HG03045 (cell line): ENCODE data around the gene OTX1.
"Not testable (repeated sequence)": the region's sequence is repeated elsewhere in the genome, so short reads cannot be mapped to it uniquely, and the experiment has no call there.

ENCODE experiments used
- ATAC-seq: cut with Tn5 transposase; IDR thresholded peaks from one replicate; pipeline ENCODE4 v1.9.1; 2021; ENCODE audit warnings: mild to moderate bottlenecking, moderate library complexity; ENCODE audit not compliant: unreplicated experiment

Gene OTX1

DNA sequence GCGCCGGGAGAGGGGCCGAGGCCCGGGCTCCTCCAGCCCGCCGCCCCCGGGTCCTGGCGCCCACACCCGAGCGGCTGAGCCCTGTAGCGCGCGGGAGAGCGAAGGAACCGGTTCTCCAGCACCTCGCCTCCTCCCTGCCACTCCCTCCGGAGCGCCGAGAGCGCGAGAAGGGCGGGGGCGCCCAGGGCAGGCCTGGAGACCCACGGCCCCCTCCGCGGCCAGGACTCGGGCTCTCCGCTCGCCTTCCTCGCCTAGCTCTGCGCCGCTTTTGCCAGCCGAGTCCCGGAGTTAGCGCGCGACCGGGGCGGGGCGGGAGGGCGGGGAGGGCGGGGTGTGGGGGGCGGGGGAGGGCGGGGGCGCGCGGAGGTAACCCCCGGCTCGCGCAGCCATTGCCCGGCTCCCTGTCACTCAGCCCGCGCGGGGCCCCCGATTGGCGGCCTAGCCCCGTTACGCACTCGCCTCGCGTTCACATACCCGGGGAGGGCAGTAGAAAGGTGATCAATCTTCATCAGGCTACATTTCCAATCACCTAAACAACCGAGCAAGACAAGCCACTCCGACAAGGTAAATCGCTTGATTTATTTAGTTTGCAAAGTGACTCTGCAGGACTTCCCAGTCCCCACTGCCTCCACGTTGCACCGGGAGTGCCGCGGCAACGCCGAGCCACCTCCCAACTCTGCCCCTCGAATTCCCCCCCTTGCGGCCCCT lies at the start of gene OTX1:
OTX1 (plus strand) TSS at position 497 of the 708 bp plus-strand sequence. CDS start 2,161 bp downstream, outside the sequence.
- peak; percentile 86 for ATAC-seq

GRCh38 chr2:63001576-63001975 lies 49.1 kb upstream of the OTX1 start:
- ATAC-seq, result no peak

DNA sequence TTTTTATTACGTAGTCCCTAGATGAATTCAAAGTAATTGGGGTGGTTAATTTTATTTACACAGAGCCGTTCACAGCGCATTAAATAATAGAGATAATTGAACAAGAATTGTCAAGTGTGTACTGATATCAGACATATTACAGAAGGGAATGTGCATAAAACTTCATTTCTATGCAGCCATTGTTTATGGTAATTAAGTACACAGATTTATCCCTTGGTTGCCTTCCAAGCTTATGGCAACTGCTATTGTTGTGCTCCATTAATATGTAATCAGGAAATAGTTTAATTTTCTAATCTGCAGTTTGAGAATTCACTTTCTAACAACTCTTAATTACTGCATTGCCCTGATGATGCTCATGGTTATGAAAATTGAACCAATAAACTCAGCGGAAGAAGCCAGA lies 47.3 kb upstream of the OTX1 start:
- no peak for ATAC-seq

GRCh38 chr2:63007813-63008458 lies 42.7 kb upstream of the OTX1 start:
- no peak for ATAC-seq

GRCh38 chr2:63008838-63009237 lies 41.8 kb upstream of the OTX1 start:
- ATAC-seq, result no peak

DNA sequence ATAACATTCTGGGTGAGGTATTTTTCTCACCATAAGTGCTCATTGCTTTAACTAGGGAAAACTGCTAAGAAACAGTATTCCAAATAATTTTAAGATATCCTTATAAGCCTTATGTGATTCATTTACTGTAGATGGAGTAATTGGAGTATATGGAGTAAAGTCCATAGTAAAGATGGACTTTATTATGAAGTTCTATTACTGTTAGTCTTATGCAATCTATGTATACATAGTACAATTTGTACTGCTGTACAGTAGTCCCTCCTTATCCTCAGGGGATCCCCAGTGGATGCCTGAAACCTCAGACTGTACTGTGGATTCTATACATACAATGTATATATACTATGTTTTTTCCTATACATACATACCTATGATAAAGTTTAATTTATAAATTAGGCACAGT lies 41.1 kb upstream of the OTX1 start:
- ATAC-seq, result no peak

- no peak for ATAC-seq
Measured at GRCh38 chr2:63012541-63012940, 38.1 kb upstream of the OTX1 start.

- ATAC-seq, result no peak
Measured at GRCh38 chr2:63013438-63013837, 37.2 kb upstream of the OTX1 start.

DNA sequence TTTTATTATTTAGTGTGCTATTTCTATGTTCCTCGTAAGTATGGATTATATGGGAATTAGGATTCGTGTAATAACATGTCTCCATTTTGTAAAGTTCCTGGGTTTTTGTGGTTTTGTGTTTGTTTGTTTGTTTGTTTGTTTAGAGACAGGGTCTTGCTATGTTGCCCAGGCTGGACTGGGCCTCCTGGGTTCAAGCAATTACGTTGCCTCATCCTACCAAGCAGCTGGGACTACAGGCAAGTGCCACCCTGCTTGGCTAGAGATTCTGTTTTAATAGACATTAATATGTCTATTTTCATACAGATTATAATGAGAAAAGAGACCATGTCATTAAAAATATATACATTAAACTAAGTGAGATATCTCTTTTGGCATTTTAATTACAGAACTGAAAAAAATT lies 35.2 kb upstream of the OTX1 start:
- no peak for ATAC-seq

GRCh38 chr2:63018439-63018838 lies 32.2 kb upstream of the OTX1 start:
- ATAC-seq, result no peak

- ATAC-seq, result not testable (repeated sequence)
Measured at GRCh38 chr2:63019686-63020085, 30.9 kb upstream of the OTX1 start.

- ATAC-seq, result no peak
Measured at GRCh38 chr2:63023444-63023843, 27.2 kb upstream of the OTX1 start.

DNA sequence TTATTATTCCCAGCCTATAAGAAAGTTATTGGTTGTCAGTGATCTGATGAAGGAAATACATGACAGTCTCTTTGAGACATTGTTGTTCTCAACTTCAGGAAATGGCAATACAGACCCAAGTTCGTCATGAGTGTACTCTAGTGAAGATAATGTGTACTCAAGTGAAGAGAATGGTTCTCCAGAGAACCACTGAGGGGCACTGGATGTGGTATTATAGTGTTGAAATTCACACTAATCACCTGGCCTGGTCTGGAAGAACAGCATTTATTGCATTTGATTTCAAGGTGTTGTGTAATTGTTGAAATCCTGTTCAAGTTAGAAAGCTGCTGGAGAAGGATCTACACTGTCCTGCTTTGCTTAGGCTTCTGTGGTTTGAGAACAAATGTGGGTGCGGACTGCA lies 23.4 kb upstream of the OTX1 start:
- no peak for ATAC-seq

DNA sequence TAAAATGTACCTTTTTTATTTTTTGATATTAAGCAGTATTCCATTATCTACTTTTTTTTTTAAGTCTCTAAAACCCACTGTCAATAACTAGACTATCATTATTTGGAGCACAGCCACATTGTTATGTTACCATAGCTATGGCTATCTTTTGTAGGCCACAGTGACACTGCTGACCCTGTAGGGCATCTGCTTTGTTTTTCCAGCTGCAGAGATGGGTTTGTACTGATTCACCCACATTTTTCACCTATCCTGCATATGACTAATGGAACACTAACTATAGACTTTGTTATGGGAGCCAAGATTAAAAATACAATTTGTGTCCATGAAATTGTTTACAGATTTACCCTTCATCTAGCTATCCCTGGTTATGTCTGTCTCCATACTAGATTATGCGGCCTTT lies 21.6 kb upstream of the OTX1 start:
- ATAC-seq, result no peak

- no peak for ATAC-seq
Measured at GRCh38 chr2:63034526-63034925, 16.1 kb upstream of the OTX1 start.

- ATAC-seq, result no peak
Measured at GRCh38 chr2:63035169-63035568, 15.5 kb upstream of the OTX1 start.

GRCh38 chr2:63035660-63036059 lies 15.0 kb upstream of the OTX1 start:
- ATAC-seq, result no peak

- no peak for ATAC-seq
Measured at GRCh38 chr2:63038034-63038433, 12.6 kb upstream of the OTX1 start.

GRCh38 chr2:63040586-63040985 lies 10.0 kb upstream of the OTX1 start:
- no peak for ATAC-seq

- ATAC-seq, result no peak
Measured at GRCh38 chr2:63041592-63041991, 9.0 kb upstream of the OTX1 start.

- ATAC-seq, result no peak
Measured at GRCh38 chr2:63044362-63045327, 6.0 kb upstream of the OTX1 start.

GRCh38 chr2:63046552-63046951 lies 4.1 kb upstream of the OTX1 start:
- ATAC-seq, result no peak
